ENCODE measurements around the gene CHST8.
"Not testable (repeated sequence)": the region's sequence is repeated elsewhere in the genome, so short reads cannot be mapped to it uniquely, and the experiment has no call there.

DNA sequence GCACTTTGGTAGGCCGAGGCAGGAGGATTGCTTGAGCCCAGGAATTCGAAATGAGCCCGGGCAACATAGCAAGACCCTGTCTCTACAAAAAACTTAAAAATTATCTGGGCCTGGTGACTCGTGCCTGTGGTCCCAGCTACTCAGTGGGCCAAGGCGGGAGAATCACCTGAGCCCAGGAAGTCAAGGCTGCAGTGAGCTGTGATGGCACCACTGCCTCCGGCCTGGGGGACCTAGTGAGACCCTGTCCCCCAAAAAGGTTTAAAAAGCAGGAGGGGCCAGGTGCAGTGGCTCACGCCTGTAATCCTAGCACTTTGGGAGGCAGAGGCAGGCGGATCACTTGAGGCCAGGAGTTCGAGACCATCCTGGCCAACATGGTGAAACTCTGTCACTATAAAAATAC is 41.6 kb downstream of the CHST8 start:
- not testable (repeated sequence) for TF ChIP-seq CTCF (IDR thresholded peaks at IDR 0.05; ENCODE audit: insufficient read depth, low read depth, low read length); EZH2 (IDR thresholded peaks at IDR 0.05; ENCODE audit: insufficient read depth, low read length)
